SKM-1 (cell line): Measurements from ENCODE around the gene IGF2BP1.
"Not testable (repeated sequence)": the region's sequence is repeated elsewhere in the genome, so short reads cannot be mapped to it uniquely, and the experiment has no call there.

Experiments used
- DNase-seq: peaks from one replicate; lab custom pipeline; 2025; ENCODE audit not compliant: unreplicated experiment; lab: John Stamatoyannopoulos, UW

The IGF2BP1 gene

GRCh38 chr17:48995304-48995973 lies 1.7 kb upstream of the IGF2BP1 start:
- no peak for DNase-seq

DNA sequence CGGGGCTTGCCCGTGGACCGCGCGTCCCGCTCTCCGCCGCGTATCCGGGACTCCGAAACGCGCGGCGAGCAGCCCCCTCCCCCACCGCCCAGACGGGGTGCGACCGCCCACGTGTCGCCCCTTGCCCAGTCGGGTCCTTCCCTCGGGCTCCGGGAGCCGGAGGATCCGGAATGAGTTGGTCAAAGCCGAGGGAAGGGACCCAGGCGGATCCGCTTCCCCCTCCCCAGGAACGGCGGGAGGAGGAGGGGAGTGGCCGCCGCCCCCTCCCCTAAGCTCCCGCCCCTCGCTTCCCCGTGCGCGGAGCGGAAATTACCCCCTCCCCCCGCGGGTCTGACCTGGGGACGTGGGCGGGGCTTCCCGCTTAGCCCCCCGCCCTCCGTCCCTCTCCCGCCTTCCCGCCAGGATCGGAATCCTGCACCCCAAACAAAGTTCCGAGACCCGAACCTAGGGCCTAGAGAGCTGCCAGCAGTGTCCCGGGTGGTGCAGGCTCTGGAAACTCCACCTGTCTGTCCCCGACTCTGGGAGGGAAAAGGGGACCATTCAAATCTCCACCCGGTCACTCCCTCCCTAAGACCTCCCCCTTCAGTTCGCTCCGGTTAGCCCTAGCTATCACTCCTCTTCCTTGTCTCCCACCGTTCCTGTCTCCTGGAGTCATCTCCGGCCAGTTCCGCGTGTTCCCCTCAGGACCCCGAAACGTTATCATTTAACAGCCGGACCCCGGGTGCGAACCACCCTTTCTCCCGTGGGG lies 1.0 kb upstream of the IGF2BP1 start:
- peak; percentile 65 for DNase-seq

DNA sequence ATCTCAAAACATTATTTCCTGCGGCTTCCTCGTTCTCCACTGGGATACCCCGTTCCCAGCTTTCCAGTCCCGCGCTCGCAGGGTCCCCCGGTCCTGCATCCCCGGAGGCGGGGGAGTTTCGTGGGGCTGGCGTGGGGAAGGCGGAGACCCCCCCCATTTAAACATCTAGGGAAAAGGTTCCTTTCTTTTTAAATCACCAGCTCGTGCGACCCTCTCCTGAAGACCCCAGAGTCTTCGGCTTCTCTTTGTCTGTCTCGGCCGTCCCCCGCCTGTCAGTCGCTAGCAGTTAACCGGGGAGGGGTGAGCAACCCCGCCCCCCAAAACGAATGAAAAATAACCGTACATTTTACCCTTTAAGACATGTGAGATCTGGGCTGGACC lies 473 bp upstream of the IGF2BP1 start:
- DNase-seq: no peak

DNA sequence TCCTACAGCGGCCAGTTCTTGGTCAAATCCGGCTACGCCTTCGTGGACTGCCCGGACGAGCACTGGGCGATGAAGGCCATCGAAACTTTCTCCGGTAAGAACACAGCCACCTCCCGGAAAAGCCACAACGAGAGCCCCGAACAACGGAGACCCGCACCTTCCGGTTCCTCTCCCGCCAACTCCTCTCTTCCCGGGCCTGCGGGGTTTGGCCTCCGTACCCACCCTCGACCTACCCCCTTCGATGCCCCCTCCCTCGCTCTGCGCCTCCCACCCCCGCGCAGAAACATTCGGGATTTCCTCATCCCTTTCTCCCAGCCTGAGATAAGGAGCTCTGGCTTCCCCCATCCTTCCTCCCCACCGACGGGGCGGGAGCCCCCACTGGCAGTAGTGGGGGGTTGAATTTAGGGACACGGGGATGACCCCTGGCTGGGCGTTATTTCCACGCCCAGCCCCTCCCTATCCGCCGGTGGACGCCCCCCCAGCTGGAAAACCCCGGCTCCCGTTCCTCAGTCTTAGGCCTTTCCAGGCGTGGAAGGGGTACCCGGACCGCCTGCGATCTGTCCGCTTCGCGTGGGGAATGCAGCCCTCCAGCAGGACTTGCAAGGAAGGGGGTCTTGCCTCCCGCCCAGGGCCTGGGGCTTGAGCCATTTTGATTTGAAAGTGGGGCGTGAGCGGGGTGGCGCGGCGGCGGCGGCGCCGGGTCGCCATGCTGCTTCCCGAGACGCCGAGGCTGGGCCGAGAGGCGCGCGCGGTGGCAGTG lies 822 bp downstream of the IGF2BP1 start:
- no peak for DNase-seq

DNA sequence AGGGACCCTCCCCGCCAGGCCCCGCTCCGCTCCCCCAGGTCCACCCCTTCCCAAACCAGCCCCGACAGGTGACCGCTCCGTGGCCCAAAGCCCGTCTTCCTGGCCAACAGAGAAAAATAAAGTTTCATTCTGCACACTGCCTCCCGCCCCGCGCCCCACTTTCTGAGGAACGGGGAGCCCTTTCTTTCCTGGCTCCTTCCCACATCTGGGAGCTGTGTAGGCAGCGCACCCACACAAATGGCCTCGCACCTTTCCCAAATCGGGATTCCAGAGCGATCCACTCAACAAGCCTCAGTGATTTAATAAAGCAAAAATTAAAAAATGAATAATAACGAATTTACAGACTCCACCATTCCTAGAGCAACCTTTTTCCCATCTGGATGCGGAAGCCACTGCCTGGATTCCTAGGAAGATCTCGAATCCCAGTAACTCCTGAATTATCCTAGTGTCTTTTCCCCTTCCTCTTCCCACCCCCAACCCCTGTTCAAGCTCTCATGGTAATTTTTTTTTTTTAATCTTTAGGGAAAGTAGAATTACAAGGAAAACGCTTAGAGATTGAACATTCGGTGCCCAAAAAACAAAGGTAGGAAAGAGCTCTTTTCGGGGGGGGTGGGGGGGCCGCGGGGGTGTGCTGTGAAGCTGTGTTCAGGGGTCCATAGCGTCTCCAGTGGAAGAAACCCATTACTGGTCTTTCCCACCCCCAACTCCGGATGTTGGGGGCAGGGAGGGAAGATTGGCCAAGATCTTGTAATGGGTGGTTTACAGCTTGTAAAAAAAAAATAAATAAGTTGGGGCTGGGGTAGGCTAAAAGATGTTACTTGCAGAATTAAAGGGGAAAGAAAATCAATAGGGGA lies 1.6 kb downstream of the IGF2BP1 start:
- no peak for DNase-seq

DNA sequence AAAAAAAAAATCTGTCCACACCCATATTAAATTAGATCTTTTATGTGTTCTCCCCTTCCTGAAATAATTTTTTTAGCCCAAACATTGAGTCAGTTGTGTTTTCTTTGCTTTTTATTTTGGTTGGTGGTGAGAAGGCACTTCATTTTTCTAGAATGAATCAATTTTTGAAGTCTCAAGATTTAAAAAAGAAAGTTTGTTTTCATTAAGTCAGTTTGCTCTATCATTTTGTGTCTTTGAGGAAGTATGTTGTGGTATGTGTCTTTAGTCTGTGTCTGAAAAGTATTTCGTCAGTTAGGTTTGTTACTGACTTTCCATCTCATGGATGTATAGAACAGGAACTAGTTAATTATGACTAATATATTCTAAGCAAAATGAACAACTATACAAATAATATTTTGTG lies 3.8 kb downstream of the IGF2BP1 start:
- DNase-seq: peak; percentile 65

GRCh38 chr17:49001671-49002070 lies 4.5 kb downstream of the IGF2BP1 start:
- no peak for DNase-seq

GRCh38 chr17:49002331-49002730 lies 5.1 kb downstream of the IGF2BP1 start:
- DNase-seq: no peak

GRCh38 chr17:49002766-49003165 lies 5.6 kb downstream of the IGF2BP1 start:
- no peak for DNase-seq

DNA sequence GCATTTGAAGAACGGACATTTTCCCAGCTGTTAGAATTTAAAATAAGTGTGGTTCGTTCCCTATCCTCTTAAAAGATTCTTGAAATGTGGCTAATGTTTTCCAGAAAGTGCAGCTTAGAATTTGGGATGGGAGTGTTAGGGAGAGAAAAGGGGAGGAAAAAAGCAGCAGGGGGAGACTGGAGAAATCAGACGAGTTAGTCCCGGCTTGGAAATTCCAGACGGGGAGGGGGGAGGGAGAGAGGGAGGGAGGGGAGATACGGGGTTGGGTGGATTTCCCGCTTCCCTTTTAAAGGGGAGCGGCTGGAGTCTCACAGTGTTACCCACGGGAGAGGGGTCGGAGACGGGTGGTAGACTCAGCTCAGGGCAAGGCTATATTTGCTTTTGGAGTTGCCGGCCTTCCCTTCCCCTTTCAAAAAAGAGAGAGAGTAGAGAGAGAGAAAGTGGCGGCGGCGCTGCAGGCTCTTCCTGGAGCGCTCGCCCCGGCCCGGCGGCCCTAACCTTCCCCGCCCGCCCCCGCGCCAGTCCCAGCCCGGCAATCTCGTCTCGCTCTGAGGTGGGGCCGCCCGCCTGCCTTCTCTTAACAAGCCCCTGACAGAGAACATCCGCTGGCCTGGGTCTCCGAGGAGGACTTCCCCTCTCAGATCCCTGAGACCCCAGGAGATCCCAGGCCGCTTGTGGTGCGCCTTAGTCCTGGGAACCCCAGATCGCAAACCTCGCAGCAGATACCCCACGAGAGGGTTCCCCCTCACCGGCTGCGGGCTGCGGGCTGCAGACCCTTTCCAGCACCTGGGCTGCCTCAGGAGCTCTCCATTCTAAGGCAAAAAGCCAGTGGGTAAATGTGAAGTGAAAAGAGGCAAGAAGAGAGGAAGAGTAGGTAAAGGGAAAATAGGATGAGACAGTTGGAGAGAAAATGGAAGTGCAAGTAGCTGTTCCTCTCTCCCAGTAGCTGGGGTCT lies 6.6 kb downstream of the IGF2BP1 start:
- no peak for DNase-seq

DNA sequence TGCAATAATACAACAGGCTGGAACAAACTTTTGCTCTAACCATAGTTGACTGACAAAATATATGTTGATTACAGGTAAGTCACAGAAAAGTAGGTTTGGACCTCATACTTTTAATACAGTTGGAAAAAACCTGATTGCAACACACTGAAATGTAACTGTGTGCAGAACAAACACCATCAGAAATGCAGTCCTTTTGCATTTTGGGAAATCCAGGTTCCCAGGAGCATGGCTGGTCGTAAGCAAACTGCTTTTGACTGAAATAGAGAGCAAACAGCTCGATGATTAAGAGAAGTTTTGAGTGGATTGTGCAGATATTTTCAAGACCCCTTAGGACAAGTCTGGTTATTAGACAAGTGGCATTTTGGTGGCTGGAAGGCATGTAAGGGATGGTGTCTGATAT lies 8.0 kb downstream of the IGF2BP1 start:
- no peak for DNase-seq

DNA sequence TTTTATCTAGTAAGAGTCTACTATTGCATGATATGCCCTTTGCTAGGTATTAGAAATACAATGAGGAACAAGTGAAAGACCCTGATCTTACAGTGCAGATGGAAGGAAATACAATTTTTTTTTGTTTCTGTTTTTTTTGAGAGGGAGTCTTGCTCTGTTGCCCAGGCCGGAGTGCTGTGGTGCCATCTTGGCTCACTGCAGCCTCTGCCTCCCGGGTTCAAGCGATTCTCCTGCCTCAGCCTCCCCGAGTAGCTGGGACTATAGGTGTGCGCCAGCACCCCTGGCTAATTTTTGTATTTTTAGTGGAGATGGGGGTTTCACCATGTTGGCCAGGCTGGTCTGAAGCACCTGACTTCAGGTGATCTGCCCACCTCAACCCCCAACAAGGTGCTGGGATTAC lies 11.7 kb downstream of the IGF2BP1 start:
- not testable (repeated sequence) for DNase-seq

DNA sequence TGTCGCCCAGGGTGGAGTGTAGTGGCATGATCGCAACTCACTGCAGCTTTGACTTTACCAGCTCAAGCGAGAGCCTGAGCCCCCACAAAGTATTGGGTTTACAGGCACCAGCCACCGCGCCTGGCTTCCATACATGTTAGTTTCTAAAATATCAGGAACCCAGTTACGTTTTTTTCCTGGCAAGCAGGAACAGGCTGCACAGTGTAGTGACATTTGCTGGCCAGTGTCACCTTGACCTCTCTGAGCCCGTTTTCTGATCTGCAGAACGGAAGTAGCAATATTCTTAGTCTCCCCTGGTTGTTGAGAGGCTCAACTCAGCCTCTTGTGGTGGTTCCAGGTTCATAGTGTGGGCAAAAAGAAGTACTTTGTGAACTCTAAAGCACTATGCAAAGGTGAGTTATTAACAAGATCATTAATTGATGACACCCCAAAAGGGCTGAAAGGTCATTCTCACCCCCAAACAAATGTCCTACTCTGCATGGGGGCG lies 15.6 kb downstream of the IGF2BP1 start:
- no peak for DNase-seq

- DNase-seq: no peak
These were observed 16.4 kb downstream of the IGF2BP1 start for GRCh38 chr17:49013311-49014213.

GRCh38 chr17:49015179-49015923 lies 18.2 kb downstream of the IGF2BP1 start:
- DNase-seq: no peak

DNA sequence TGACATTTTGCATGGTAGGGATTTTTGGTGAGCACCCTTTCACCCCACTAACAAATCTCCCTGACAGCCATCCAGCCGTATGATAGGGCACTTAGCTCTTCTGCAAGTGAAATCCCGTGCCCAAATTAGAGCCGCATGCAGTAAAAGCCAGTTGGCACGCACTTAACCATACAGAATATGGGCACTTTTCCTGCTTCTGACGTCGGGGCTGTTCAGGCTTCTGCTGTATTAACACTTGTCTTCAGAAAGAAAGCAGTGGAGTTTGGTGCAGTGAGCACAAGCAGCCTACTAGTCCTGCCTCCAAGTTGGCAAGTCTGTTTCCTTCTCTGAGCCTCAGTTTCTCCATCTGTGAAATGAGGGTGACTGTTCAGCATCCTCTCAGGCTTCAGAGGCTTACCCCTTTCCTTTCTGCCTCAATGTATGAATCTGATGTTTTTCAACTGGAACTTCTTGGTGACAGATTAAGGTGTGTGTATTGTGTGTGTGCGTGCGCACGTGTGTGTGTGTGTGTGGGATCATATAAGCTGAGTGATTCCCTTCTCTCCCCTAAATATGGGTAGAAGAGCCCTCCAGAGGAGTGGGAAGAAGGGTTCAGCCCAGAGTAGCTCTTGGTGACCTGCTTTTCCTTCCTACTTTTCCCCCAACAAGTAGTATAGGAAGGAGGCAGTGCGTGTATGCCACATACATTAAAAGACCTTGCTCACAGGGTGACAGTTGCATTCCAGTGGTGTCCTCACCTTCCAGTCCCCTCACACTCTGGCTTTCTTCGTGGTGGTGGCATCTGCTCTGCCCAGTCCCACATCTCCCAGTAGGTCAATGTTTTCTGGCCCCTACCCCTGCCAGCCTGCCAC lies 19.0 kb downstream of the IGF2BP1 start:
- no peak for DNase-seq

DNA sequence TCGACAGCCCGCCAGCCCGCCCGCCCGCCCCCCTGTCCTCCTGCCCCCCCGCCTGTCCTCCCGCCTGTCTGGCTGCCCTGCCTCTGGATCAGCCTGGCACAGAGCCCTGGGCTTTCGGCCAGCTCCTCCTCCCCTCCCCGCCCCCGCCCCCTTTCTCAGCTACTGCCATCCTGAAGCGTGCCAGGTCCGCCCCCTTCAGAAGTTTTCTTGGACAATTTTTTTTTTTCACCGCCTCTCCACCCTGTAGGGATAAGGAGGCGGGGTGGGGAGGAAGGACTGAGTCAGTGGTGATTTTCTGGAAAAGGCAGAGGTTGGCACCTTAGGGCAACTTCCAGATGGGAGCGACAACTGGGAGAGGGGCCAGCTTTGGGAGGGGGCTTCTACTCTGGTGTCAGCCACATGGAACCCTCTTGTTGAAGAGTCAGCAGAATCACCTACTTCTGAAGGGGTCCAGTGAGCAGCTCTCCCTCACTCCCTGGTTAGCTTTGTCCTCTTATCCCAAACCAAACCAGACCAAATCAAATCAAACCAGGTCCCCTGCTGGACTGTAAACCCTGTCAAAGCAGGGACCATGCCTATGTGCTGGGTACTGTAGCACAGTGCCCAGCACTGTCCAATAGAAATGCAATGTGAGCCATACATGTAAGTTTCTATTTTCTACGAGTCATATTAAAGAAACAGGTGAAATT lies 19.7 kb downstream of the IGF2BP1 start:
- DNase-seq: no peak
